CD4-positive, alpha-beta memory T cell (primary cell): Measurements from ENCODE around the gene TMEM156. TPM values are rescaled to one million over a fixed set of nuclear protein-coding genes. Genes with fewer than 3 reads are reported as not detected.
A peak's percentile ranks its signal among the peaks of the same experiment; 100 is the strongest.

ENCODE experiments used
- CTCF ChIA-PET: fragments of 350-600 bp; sonication (Branson Sonifier 250); formaldehyde crosslinking; loops from one replicate; lab custom pipeline; 2021; ENCODE audit warnings: inconsistent platforms; ENCODE audit not compliant: partially characterized antibody; lab: Charles Lee
- POLR2A ChIA-PET: fragments of 350-600 bp; sonication (Branson Sonifier 250); formaldehyde crosslinking; loops from one replicate; lab custom pipeline; 2021; ENCODE audit not compliant: partially characterized antibody; lab: Charles Lee
- DNase-seq, 5 donors: peaks; one replicate each; pipeline versions ENCODE4 v3.0.0 to v3.0.0-alpha.2; 2020 to 2022; ENCODE audit warnings: mixed read lengths in 1 of 5
- H3K27ac ChIP-seq: one replicate; pipeline ENCODE4 v1.7.0; 2013; ENCODE audit warnings: low read depth, low read length
- H3K27me3 ChIP-seq: 2 replicates; pipeline ENCODE4 v1.7.0; 2013; ENCODE audit warnings: mild to moderate bottlenecking, low read length, moderate library complexity; ENCODE audit not compliant: insufficient read depth
- H3K36me3 ChIP-seq: 2 replicates; pipeline ENCODE4 v1.7.0; 2013; ENCODE audit warnings: mild to moderate bottlenecking, low read length, moderate library complexity; ENCODE audit not compliant: insufficient read depth
- H3K4me1 ChIP-seq: 2 replicates; pipeline ENCODE4 v1.7.0; 2013; ENCODE audit warnings: mild to moderate bottlenecking, low read length, moderate library complexity; ENCODE audit not compliant: insufficient read depth
- H3K4me3 ChIP-seq, 2 donors: one replicate each; pipeline ENCODE4 v1.7.0; 2013; ENCODE audit warnings: low read length in 2 of 2, mild to moderate bottlenecking in 1 of 2
- H3K9me3 ChIP-seq, 2 donors: one replicate each; pipeline ENCODE4 v1.7.0; 2013; ENCODE audit warnings: low read length in 2 of 2, control low read depth in 1 of 2; ENCODE audit not compliant: control insufficient read depth in 1 of 2
- H3K27ac Mint-ChIP-seq, 7 donors: one replicate each; pipeline ENCODE4 v1.8.0; 2020 to 2021; ENCODE audit warnings: mixed read lengths in 7 of 7, mild to moderate bottlenecking in 6 of 7, inconsistent platforms in 3 of 7, moderate library complexity in 3 of 7
- H3K27me3 Mint-ChIP-seq, 2 donors: one replicate each; pipeline ENCODE4 v1.8.0; 2020 to 2021; ENCODE audit warnings: mixed read lengths in 2 of 2
- H3K36me3 Mint-ChIP-seq, 2 donors: one replicate each; pipeline ENCODE4 v1.8.0; 2020 to 2021; ENCODE audit warnings: mixed read lengths in 2 of 2, inconsistent platforms in 1 of 2, mild to moderate bottlenecking in 1 of 2
- H3K4me1 Mint-ChIP-seq, 4 donors: one replicate each; pipeline ENCODE4 v1.8.0; 2020 to 2021; ENCODE audit warnings: mixed read lengths in 4 of 4, mild to moderate bottlenecking in 1 of 4
- H3K4me3 Mint-ChIP-seq, 8 donors: one replicate each; pipeline ENCODE4 v1.8.0; 2020 to 2021; ENCODE audit warnings: mixed read lengths in 8 of 8, mild to moderate bottlenecking in 7 of 8, moderate library complexity in 6 of 8, inconsistent platforms in 3 of 8
- H3K9me3 Mint-ChIP-seq, 8 donors: one replicate each; pipeline ENCODE4 v1.8.0; 2020 to 2021; ENCODE audit warnings: mixed read lengths in 8 of 8, mild to moderate bottlenecking in 5 of 8, inconsistent platforms in 3 of 8, moderate library complexity in 1 of 8
- intact Hi-C: fragments of 100-400 bp; cut with micrococcal nuclease; formaldehyde crosslinking; loops from one replicate; pipeline ENCODE4 v1.15.1; 2023
- polyA plus RNA-seq, 2 donors: library from polyadenylated mRNA; unstranded; fragments of 300-500 nt; fragmentation: Illumina TruSeq; gene quantifications; one replicate each; pipeline ENCODE4 v1.2.3, GENCODE V29; 2021
- total RNA-seq, 2 experiments: library from RNA; stranded (reverse); gene quantifications; one replicate each; pipeline ENCODE4 v1.2.3, GENCODE V29; 2021

TMEM156 gene
- total and polyA plus RNA-seq, 4 experiments from 2014 or later = 16.8 to 53.1 (median 32.8) TPM

- Mint-ChIP-seq H3K27ac (peak overlapping the region in 2 of 7 donors; percentile 77), H3K36me3 (peaks cover 4 to 8% of the 10 kb centered on the region in 2 donors), H3K4me1 (peaks cover 31 to 50% (median 32%) of the 10 kb centered on the region in 4 donors), H3K4me3 (no peak overlapping the region), H3K9me3 (peaks cover 0 to 2% (median 0%) of the 10 kb centered on the region in 8 donors), H3K27me3 (no peaks in the 10 kb centered on the region)
- Histone ChIP-seq H3K27me3 (no peaks in the 10 kb centered on the region), H3K4me3 (no peak overlapping the region), H3K27ac (no peak overlapping the region), H3K9me3 (no peaks in the 10 kb centered on the region), H3K4me1 (peaks cover 18% of the 10 kb centered on the region), H3K36me3 (no peaks in the 10 kb centered on the region)
- CTCF ChIA-PET = no interaction called here
- no peak for DNase-seq
- intact Hi-C loops = no loop called here
- POLR2A ChIA-PET = interaction anchor here (1.5 kb wide), 1 partner anchor 18 kb away, joined by 6 read pairs; no protein-coding TSS in a partner anchor
Observed at GRCh38 chr4:39063430-39063829, 31.2 kb upstream of the TMEM156 start.

GRCh38 chr4:39062770-39063097 lies 30.5 kb upstream of the TMEM156 start:
- Mint-ChIP-seq H3K36me3 (peaks cover 4% of the 10 kb centered on the region in 2 donors), H3K4me3 (no peak overlapping the region), H3K4me1 (peaks cover 25 to 43% (median 28%) of the 10 kb centered on the region in 4 donors), H3K9me3 (peaks cover 0 to 2% (median 0%) of the 10 kb centered on the region in 8 donors), H3K27ac (no peak overlapping the region), H3K27me3 (no peaks in the 10 kb centered on the region)
- DNase-seq = no peak
- POLR2A ChIA-PET = interaction anchor here (1.5 kb wide), 1 partner anchor 17 kb away, joined by 6 read pairs; no protein-coding TSS in a partner anchor
- CTCF ChIA-PET = no interaction called here
- H3K9me3 ChIP-seq = no peaks in the 10 kb centered on the region
- no peak overlapping the region for H3K4me3 ChIP-seq
- H3K27me3 ChIP-seq = no peaks in the 10 kb centered on the region
- H3K36me3 ChIP-seq = no peaks in the 10 kb centered on the region
- peaks cover 18% of the 10 kb centered on the region for H3K4me1 ChIP-seq
- H3K27ac ChIP-seq = no peak overlapping the region
- intact Hi-C loops = no loop called here

- Histone ChIP-seq H3K9me3 (no peaks in the 10 kb centered on the region), H3K36me3 (no peaks in the 10 kb centered on the region), H3K27me3 (no peaks in the 10 kb centered on the region), H3K4me1 (peaks cover 18% of the 10 kb centered on the region), H3K4me3 (no peak within 1 kb of the TSS), H3K27ac (no peak within 1 kb of the TSS)
- ChIA-PET POLR2A (no interaction called here), CTCF (no interaction called here)
- peaks cover 25 to 38% (median 28%) of the 10 kb centered on the region in 4 donors for H3K4me1 Mint-ChIP-seq
- H3K36me3 Mint-ChIP-seq = peaks cover 4% of the 10 kb centered on the region in 2 donors
- intact Hi-C loops = no loop called here
- peak within 1 kb of the TSS in 1 of 8 donors; percentile 23 for H3K4me3 Mint-ChIP-seq
- H3K9me3 Mint-ChIP-seq = no peaks in the 10 kb centered on the region
- H3K27me3 Mint-ChIP-seq = no peaks in the 10 kb centered on the region
- peak within 1 kb of the TSS in 3 of 7 donors; percentile 27 to 61 (median 60) for H3K27ac Mint-ChIP-seq
- DNase-seq = no peak
Observed at GRCh38 chr4:39062094-39062769, 30.0 kb upstream of the TMEM156 start, which contains the start of gene KLHL5. KLHL5 (plus strand) TSS chr4:39062232; CDS start chr4:39062653, 421 bp downstream.

- Mint-ChIP-seq H3K36me3 (peaks cover 4 to 6% of the 10 kb centered on the region in 2 donors), H3K4me1 (peaks cover 30 to 41% (median 32%) of the 10 kb centered on the region in 4 donors), H3K4me3 (no peak overlapping the region), H3K27me3 (no peaks in the 10 kb centered on the region), H3K27ac (peak overlapping the region in 3 of 7 donors; percentile 27 to 61 (median 60)), H3K9me3 (no peaks in the 10 kb centered on the region)
- H3K9me3 ChIP-seq = no peaks in the 10 kb centered on the region
- H3K27ac ChIP-seq = no peak overlapping the region
- POLR2A ChIA-PET = interaction anchor here (4.4 kb wide), 1 partner anchor 16 kb away, joined by 22 read pairs; no protein-coding TSS in a partner anchor
- no peaks in the 10 kb centered on the region for H3K36me3 ChIP-seq
- CTCF ChIA-PET = interaction anchor here (1.5 kb wide), 1 partner anchor 10 kb away, joined by 6 read pairs; no protein-coding TSS in a partner anchor
- intact Hi-C loops = loop anchor here (2.0 kb wide), 1 partner anchor 17 kb away; no protein-coding TSS in a partner anchor
- no peak overlapping the region for H3K4me3 ChIP-seq
- H3K4me1 ChIP-seq = peaks cover 18% of the 10 kb centered on the region
- H3K27me3 ChIP-seq = no peaks in the 10 kb centered on the region
- no peak for DNase-seq
Observed at GRCh38 chr4:39061457-39061856, 29.2 kb upstream of the TMEM156 start.

- Mint-ChIP-seq H3K4me1 (peaks cover 27 to 63% (median 33%) of the 10 kb centered on the region in 4 donors), H3K9me3 (no peaks in the 10 kb centered on the region), H3K27me3 (no peaks in the 10 kb centered on the region), H3K36me3 (peaks cover 4 to 8% of the 10 kb centered on the region in 2 donors), H3K4me3 (no peak overlapping the region), H3K27ac (no peak overlapping the region)
- Histone ChIP-seq H3K36me3 (no peaks in the 10 kb centered on the region), H3K27me3 (no peaks in the 10 kb centered on the region), H3K4me1 (peaks cover 16% of the 10 kb centered on the region), H3K27ac (no peak overlapping the region), H3K9me3 (no peaks in the 10 kb centered on the region), H3K4me3 (no peak overlapping the region)
- ChIA-PET CTCF (interaction anchor here (1.9 kb wide), 1 partner anchor 26 kb away, joined by 6 read pairs; no protein-coding TSS in a partner anchor), POLR2A (no interaction called here)
- DNase-seq = no peak
- intact Hi-C loops = no loop called here
Observed at GRCh38 chr4:39056023-39056422, 23.8 kb upstream of the TMEM156 start.

- no peaks in the 10 kb centered on the region for H3K9me3 Mint-ChIP-seq
- intact Hi-C loops = no loop called here
- H3K27me3 ChIP-seq = no peaks in the 10 kb centered on the region
- H3K36me3 Mint-ChIP-seq = peaks cover 5 to 8% of the 10 kb centered on the region in 2 donors
- H3K27ac Mint-ChIP-seq = peak overlapping the region in 1 of 7 donors; percentile 21
- H3K27me3 Mint-ChIP-seq = no peaks in the 10 kb centered on the region
- peak overlapping the region in 1 of 8 donors; percentile 13 for H3K4me3 Mint-ChIP-seq
- H3K9me3 ChIP-seq = no peaks in the 10 kb centered on the region
- POLR2A ChIA-PET = interaction anchor here (1.0 kb wide), 2 partner anchors 8 to 10 kb away, joined by 4 read pairs; no protein-coding TSS in a partner anchor
- H3K4me3 ChIP-seq = no peak overlapping the region
- CTCF ChIA-PET = interaction anchor here (1.4 to 1.9 kb wide), 2 partner anchors 24 to 140 kb away, joined by 3 to 6 read pairs; no protein-coding TSS in a partner anchor
- H3K27ac ChIP-seq = no peak overlapping the region
- no peaks in the 10 kb centered on the region for H3K36me3 ChIP-seq
- DNase-seq = no peak
- H3K4me1 Mint-ChIP-seq = peaks cover 24 to 61% (median 31%) of the 10 kb centered on the region in 4 donors
- peaks cover 14% of the 10 kb centered on the region for H3K4me1 ChIP-seq
Observed at GRCh38 chr4:39054497-39054896, 22.3 kb upstream of the TMEM156 start.

- Mint-ChIP-seq H3K27me3 (no peaks in the 10 kb centered on the region), H3K4me1 (peaks cover 24 to 66% (median 31%) of the 10 kb centered on the region in 4 donors), H3K4me3 (no peak overlapping the region), H3K9me3 (no peaks in the 10 kb centered on the region), H3K36me3 (peaks cover 5 to 8% of the 10 kb centered on the region in 2 donors), H3K27ac (no peak overlapping the region)
- intact Hi-C loops = no loop called here
- ChIA-PET POLR2A (interaction anchor here (0.9 to 1.0 kb wide), 2 partner anchors 9 to 70 kb away, joined by 3 to 4 read pairs; no protein-coding TSS in a partner anchor), CTCF (interaction anchor here (1.4 kb wide), 1 partner anchor 139 kb away, joined by 3 read pairs; no protein-coding TSS in a partner anchor)
- no peak for DNase-seq
- no peaks in the 10 kb centered on the region for H3K9me3 ChIP-seq
- peaks cover 15% of the 10 kb centered on the region for H3K4me1 ChIP-seq
- H3K36me3 ChIP-seq = no peaks in the 10 kb centered on the region
- no peaks in the 10 kb centered on the region for H3K27me3 ChIP-seq
- H3K4me3 ChIP-seq = no peak overlapping the region
- H3K27ac ChIP-seq = no peak overlapping the region
Observed at GRCh38 chr4:39053983-39054382, 21.8 kb upstream of the TMEM156 start.
